ENCODE measurements around the gene CREB5.

The CREB5 gene

DNA sequence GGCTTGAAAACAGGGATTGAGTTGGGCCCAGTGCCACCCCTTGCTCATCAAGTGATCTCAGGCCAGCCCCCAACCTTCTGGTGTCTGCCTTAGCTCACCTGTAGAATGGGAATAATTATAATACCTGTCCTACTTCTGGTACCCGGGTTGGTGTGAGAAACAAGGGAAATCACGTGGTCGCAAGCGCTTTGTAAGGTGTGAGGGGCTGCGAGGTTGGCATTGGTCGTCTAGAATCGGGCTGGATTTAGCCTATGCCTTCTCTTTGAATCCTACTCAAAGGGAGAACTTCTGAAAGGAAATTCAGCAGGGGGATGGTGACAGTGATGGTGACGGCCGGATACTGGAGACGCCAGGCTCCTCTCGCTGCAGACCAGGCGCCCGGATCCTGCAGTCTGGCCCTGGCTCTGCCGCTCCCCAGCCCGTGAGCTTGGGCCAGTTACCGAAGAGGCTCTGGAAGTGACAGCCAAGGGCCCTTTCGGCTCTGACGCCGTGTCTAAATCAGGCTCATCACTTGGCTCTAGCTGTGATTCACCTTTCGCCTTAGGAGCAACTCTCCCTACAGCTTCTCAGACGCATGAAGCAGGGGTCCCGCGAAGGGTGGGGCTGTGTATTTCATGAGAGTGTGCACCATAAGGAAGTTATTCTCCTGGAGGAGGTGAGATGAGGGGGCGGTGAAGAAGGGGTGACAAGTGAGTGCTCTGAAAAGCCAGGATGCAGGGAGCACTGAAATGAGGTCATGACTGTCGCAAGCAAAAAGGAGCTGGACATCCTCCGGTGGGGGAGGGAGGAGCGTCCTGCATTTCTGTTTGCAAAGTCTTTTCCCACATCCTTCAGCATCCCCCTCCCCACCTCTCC is 4.0 kb upstream of the CREB5 start:
- DNase-seq = no peak

DNA sequence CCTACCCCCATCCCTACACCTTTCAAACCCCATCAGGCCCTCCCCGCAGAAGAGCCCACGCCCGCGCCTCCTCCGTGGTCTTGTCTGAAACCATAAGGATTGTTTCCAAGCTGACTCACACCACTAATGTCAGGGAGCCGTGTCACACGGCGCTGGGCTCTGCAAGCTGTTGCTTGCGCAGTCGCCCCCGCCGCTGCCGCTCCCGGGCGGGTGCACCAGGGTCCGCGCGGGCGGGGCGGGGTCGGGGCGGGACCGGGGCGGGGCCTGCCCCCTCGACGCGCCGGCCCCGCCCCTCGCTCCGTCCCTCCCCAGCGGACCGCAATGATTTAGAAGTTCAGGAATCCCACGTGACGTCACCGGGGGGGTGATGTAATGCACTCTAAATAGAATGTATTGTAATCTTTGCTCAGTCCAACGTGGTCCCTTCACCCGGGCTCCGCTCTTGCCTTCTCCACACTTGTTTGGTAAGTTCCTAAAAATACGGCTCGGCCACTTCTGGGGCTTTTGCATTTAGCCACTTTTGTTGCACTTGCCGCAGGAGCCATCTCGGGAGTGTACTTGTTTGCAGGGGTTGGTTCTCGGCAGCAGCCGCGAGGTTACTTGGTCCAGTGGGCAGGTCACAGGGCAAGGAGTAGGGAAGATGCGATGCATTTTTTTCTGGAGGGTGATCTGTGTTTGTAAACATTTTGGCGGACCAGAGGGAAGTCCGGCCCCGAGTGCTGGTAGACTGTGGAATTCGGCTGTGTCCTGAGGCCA is 3.2 kb upstream of the CREB5 start:
- DNase-seq = peak; percentile 14

DNA sequence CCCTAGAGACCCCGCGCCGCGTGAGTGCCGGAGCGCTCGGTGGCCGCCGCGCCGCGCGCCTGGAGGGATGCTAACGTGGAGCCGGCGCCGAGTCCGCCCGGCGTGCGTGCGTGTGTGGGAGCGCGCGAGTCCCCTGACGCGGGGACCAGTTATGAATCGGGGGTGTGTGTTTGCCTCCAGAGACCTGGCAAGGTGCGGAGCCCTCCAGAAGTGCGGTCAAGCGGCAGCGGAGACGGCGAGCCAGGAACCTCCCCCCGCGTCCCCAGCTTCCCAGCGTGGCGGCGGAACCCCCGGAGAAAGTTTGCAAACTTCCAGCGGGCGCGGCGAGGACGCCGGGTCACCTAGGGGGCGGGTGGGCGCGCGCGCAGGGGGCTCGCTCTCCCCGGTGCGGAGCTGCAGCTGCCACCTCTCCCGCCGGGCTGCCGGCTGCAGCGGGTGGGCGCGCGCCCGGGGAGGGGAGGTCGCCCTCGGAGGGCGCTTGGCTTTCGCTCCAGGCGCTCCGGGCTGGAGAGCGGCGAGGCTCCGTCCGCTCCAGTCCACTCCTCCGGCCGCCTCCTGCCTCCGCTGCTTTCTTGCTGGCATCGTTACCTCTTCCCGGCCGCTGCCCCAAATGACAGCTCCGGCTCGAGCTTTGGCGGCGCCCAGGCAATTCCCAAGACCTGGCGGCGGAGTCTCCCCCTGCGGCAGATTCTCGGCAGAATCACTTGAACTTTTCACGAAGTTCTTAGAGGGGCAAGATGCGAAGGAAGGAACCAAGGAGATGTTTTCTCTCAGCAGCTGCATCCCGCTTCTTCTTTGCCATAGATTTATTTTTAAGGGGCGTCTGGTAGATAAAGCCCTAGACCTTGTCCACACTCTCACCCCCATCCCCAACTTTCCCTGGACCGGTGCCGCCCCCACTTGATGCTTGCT is 2.3 kb upstream of the CREB5 start:
- DNase-seq = no peak

DNA sequence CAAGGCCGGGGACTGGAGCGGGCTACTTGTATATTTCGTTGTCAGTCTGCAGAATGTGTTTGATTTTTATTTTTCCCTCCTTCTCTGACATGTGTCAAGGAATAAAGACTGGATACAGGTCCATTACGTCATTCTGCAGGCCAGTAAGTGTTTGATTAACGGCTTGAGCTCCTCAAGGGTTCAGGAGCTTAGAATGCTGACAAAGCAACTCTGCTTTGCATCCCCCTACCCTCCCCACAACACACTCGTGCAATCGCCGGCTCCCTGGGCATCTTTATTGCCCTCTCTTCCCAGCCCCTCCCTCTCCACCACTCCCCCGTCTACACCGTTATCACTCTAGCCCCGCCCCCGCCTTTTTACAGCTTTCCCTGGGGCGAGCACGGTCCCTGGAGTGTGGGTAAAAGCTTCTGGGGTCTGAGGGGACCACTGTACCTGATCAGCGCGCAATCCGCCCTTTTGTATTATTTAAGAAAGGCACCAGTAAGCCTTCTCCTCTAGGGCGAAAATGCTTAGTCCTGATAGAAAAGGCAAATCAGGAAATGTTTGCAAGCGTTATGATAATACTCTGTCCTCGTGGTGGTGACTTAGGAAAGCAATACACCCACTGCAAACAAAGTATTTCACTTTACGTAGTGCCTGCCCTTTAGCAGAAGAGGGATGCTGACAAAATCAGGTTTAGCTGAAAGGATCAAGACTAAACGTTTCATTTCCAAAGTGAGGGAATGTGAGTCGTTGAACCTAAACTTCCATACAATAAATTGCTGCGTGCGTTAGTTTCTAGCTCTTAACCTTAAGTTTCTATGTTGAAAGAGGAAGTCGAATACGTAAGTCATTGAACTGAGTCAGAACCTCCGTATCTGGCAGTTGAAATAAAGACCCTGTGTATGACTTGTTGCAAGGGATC is 1.4 kb upstream of the CREB5 start:
- peak; percentile 29 for DNase-seq

DNA sequence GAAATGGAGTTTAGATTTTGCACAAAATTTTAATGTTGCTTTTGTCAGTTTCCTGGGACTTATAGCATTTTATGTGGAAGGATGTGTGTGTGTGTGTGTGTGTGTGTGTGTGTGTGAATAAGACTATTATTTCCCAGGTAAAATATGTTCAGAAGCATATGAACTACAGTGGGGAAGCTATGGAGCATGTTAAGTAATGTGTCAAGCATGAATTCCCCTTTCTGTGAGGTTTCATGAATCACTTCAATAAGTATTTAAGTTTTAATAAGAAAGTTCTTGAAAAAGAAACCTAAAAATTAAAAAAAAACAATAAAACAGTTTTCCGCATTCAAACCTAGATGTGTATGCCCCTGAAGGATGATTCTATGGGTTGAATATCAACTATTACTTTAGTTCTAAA is 693 bp downstream of the CREB5 start:
- DNase-seq = no peak

DNA sequence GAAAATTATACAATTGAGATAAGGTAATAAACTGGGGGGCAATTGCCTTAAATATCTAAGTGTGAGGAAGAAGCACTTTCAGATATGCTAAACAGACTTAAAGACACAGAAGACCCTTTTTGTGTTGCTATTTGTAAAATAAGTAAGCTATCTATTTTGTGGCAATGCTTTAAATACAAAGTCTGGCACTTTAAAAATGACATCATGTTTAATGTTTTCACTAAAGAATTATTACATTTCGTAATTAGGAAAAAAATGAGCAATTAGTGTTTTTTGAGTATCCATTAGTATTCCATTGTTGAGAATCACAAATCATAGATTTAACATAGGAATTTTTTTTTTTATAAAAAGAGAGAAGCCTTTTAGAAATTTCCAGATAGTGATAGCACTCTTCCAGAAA is 2.1 kb downstream of the CREB5 start:
- no peak for DNase-seq

DNA sequence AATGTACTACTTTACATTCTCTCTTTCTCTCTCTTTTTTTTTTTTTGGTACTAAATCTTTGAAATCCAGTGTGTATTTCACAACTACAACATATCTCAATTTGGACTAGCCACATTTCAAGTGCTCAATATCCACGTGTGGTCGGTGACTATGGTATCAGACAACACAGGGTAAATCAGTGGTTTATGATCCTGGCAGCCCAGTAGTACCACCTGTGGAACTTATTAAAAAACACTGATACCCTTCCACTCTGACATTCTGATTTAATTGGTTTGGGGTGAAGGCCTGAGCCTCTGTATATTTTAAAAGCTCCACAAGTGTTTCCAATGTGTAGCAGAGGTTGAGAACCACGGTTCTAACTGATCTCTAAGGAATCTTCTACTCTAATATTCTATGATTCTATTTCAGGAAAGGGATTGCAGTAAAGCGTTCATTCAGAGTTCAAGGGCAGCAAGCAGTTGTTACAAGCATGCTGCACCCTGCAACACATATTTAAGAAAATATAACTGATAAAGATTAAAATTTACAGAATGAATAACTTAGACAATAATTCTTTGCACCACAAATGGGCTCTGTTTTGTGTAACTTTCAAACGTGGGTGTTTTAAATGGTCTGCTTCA is 5.1 kb downstream of the CREB5 start:
- no peak for DNase-seq

DNA sequence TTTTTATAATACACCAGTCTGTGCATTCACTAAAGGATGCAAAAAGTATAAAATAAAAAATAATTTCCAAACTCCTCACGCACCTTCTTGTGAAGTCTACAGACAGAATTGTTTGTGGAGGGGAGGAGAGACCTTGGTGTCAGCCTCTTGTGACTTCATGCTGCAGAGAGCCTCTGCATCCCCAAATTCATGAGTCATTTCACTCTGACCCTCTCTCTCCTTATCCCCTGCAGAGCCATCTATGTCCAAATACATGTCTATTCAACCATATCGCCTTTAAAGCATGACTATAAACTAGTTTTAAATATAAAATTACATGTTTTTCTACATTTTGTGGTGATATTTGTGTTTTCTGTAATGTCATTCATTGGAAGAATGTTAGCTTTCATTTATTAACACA is 6.0 kb downstream of the CREB5 start:
- DNase-seq = no peak

DNA sequence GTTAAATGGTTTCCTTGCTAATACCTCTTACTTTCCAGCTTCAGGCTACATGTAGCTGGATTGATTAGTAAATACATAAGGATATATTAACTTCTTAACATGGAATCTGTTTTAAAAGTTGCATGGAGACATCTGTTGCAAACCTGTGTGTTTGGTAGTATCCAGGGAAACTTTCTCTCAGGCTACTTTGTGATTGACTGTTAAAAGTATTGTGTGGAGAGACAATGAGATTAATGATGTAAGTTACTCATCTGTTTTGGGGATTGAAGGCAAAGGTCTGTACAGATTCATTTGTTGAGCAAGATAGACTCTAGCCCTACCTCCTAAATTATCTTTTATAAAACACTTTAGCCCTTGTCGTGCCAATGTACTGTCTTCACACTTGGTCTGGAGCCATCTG is 6.6 kb downstream of the CREB5 start:
- no peak for DNase-seq

DNA sequence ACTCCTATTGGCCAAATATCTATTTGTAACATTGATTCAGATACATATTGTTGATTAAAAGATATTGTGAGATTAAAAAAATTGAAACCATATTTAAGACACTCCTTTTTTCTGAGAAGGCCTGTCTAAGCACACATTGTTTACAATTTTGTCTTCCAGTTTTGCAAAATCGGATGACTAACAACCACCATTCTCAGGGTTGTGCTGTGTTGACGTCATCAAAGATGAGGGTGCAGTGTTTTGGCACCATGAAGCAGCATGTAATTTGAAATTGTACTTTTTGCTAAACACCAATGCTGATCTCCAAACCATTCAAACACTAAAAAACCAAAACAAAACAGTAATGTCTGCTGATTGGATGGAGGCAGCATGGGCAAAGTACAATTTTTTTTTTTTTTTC is 7.4 kb downstream of the CREB5 start:
- DNase-seq = no peak

DNA sequence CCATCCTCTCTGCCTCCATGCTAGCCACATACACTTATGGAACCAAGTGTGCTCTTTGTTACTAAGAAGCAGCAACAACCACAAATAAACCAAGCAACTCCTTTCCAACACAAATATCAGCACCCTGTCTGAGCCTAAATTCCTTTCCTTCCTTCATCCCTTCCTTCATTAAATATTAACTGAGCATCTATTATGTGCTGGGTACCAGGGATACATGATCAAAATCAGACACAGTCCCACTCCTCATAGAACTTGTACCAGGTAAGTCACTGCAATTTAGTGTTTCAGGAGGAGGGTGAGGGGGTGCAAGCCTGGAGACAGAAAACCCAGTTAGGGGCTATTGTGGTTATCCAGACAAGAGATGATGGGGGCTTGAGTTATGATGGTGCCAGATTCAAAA is 10.8 kb downstream of the CREB5 start:
- no peak for DNase-seq

DNA sequence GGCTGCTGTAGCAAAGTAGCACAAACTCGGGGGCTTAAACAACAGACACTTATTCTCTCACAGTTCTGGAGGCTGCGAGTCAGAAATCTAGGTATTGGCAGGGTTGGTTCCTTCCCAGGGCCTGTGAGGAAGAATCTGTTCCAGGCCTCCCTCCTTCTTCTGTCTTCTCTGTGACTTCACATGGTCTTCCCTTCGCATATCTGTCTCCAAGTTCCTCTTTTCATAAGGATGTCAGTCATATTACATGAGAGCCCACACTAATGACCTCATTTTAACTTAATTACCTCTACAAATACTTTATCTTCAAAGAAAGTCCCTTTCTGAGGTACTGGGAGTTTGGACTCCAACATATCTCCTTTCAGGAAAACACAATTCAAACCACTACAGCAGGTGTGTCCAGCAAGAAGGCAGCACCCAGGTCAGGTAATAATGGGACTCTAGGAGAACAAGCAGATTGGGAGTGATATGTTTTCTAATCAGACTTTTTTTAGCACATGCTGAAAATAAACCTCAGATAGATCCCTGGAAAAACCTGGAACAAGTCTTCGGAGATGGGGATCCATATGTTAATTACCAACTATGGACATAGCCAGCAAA is 11.7 kb downstream of the CREB5 start:
- no peak for DNase-seq

DNA sequence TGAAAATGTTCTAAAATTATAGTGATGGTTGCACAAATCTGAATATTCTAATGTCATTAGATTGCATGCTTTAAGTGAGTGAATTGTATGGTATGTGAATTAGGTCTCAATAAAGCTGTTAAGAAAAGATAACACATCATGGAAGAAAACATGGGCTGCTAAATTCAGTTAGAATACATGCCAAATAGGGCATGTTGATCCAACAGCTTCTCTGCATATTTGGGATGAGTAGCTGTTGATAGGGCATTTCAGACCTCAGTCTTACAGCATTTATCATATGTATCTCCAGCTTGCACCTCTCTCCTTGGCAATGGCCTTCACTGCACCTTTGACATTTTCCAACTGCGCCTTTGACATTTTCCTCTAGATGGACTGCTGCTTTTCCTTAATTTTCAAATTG is 13.2 kb downstream of the CREB5 start:
- no peak for DNase-seq

DNA sequence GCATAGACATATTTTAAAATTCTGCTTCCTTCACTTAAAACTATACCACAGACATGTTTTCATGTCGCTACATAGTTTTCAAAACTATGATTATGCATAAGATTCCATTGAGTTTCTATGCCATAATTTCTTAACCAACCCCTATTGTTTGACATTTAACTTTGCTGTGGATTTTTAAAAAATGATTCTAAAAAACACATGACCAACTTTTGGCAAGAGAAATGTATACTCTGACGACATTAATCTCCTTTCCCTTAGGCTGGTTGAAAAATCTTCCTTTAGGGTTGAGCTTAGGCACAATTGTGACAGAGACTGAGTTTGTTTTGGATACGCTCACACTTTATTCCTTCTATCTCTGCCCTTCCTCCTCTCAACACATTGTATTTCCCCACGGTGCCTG is 14.9 kb downstream of the CREB5 start:
- DNase-seq = no peak

DNA sequence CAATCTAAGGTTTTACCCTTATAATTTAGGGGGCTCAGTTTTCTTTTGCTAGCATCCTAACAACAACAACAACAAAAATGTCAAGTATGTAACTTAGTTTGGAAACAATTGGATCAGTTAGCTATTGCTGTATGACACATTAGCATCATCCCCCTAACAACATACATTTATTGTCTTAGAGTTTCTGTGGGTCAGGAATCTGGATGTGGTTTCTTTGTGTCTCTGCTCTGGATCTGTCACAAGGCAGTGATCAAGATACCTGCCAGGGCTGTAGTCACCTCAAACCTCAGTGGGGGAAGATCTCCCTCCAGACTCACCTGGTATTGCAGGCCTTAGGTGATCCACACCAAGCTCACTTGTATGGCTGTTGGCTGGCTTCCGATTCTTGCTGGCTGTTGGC is 18.3 kb downstream of the CREB5 start:
- no peak for DNase-seq

DNA sequence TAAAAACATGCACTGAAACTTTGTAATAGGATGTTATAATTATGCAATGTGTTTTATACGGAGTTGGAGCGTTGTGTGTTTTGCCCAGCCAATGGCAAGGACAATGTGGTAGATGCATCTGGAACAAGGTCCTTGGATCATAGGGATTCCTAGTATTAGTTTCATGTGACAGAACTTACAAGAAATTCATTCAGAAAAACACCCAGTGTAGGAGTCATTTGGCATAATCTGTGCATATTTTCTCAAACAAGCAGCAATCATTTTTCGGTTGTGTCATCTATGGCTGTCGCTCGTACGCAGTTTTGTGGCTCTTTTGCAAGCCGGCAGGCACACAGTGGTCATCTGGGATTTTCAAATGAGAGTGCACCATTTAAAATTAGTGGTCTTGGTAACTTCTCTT is 19.8 kb downstream of the CREB5 start:
- DNase-seq = no peak

DNA sequence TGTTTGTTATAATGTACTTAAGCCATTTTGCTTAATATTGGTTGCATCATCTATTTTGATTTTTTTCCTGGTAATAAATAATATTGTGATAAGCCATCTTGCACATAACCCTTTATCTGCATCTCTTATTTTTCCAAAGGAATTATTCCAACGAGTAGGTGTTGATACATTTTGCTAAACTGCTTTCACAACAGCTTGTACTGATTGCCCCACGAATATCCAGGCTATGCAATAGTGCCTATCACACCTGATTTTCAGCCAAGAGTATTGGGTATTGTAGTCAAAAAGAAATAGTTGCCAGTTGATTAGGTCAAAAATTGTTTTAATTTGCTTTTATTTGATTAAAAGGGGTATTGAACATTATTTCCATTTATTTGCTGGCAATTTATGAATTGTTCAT is 20.7 kb downstream of the CREB5 start:
- DNase-seq = no peak

DNA sequence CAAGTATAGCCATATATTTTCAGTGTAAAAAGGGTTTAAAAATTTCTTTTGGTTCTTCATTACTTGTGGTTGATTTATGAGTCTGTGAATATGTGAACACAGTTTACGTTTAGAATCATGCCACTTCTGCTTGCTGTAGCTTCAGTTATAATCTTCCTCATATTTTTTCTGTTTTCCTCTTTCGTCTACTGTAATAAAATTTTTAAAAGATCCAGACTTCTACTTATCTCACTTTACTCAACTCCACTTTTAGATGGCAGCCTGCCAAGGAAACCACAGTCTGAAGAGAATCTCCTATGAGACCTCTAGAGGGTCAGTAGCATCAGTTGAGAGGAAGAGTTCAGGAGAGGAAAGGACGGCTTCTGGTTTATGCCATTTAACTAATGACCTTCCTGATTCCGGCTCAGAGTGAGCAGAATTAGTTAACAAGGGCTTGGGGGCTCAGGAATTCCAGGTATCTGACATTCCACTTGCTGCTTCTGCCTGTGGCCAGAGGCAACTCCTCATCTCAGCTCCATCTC is 21.4 kb downstream of the CREB5 start:
- DNase-seq = no peak

DNA sequence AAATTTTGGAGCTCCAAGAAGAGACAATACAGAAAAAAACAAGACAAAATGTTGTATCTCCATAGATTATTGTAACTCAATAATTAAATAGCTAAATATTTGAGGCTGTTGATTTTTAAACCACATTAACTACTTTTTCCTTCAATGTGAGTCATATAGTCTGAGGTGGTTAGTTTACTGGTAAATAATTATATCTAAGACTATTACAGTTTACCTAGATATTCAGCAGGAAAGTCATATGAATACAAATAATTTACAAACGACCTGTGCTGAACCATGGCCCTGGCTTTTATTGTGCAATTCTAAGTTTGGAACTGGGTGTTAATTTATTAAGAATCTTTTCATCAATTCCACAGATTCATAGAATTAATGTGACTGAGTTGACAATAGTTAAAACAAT is 22.2 kb downstream of the CREB5 start:
- DNase-seq = no peak

DNA sequence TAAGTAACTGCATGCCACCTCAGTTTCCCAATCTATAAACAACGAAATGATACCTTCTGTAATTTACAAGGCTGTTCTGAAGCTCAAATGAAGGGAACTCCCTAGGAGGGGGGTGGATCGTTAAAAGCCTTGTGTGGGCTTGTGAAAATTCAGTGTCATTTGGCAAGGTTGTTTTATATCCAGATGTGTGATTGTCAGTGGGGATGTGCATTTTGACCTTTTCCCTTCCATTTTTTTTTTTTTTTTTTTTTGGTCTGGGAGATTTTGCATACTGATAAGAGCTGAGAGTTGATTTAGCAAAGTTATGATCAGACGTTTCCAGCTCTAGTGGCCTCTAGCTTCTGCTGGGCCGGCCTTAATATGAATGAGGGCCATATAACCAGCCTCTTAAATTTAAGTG is 22.8 kb downstream of the CREB5 start:
- DNase-seq = no peak

DNA sequence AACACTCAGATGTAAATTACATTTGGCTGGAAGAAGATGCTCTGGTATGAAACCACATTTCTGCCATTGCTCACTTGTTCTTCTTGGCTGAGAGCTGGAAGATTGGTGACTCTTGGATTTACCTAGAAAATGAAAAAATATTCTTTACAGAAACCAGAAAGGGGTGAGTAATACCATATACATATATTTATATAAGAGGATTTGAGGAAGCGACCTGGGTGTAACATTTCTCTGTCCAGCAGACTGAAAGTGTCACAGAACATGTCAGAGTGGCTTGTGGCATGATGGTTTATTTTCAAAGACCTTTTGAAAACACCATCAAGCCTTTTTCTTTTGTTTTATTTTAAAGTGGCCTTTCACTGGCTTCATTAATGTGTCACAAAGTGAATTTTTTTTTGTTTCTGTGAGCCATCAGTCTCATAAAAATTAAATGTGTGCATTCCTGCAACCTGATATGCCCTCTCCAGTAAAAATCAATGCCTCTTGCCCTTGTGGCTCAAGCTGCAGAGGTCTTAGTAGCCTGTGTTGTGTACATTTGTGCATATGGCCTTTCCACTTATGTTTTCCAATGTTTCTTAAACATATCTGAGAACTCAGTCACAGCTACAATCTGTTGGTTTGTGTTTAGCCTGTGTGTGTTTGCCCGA is 23.5 kb downstream of the CREB5 start:
- no peak for DNase-seq
